ENCODE measurements around the gene KRT33A.

- TF ChIP-seq POLR2A (IDR thresholded peaks at IDR 0.05; ENCODE audit: extremely low read depth, insufficient read length), result no peak
- no peak for TF ChIP-seq CTCF (IDR thresholded peaks at IDR 0.05; ENCODE audit: low read depth, low read length)
Observed at GRCh38 chr17:41307647-41308046, 43.0 kb downstream of the KRT33A start.
